ENCODE measurements around the gene ZFAND3.

ZFAND3 gene

DNA sequence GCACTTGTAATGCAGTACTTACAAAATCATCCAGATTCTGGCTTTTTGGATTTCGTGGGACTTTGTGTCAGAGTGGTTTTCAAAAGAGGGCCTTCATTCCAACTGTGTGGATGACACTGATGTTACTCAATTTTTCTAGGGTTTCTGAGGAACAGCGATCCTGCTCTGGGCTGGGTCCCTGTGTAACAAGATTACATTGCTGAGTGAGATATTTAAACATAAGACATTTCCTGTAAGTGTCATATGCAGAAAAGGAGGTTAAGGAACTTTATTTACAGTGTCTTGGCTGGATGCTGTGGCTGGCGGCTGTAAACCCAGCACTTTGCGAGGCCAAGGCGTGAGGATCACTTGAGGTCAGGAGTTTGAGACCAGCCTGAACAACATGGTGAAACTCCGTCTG lies 6.7 kb downstream of the ZFAND3 start:
- Histone ChIP-seq H3K36me3 (ENCODE audit: control insufficient read depth, insufficient read depth, low read length) (no peaks in the 10 kb centered on the region), H3K23ac (ENCODE audit: low read length) (no peak overlapping the region), H3K4me3 (ENCODE audit: low read length) (no peak overlapping the region), H4K8ac (ENCODE audit: low read depth, low read length) (no peak overlapping the region), H2BK5ac (ENCODE audit: low read length) (no peak overlapping the region), H2BK120ac (ENCODE audit: low read depth, low read length) (no peak overlapping the region), H2BK15ac (replicated peaks; ENCODE audit: low read depth) (no peak overlapping the region), H3K4me1 (ENCODE audit: control insufficient read depth, low read depth, low read length) (peaks cover 9% of the 10 kb centered on the region), H3K79me1 (ENCODE audit: low read length) (peaks cover 13% of the 10 kb centered on the region), H3K27ac (ENCODE audit: low read depth, low read length) (no peak overlapping the region), H3K9ac (ENCODE audit: low read length) (no peak overlapping the region), H3K4ac (ENCODE audit: low read depth, low read length) (no peak overlapping the region), H3K4me2 (ENCODE audit: low read length) (no peak overlapping the region), H4K5ac (ENCODE audit: low read length) (no peak overlapping the region), H2AK5ac (ENCODE audit: low read length) (no peak overlapping the region), H3K79me2 (ENCODE audit: control insufficient read depth, insufficient read depth, low read length) (peaks cover 67% of the 10 kb centered on the region), H3K18ac (ENCODE audit: low read length) (no peak overlapping the region), H3K27me3 (ENCODE audit: insufficient read depth, low read length, poor library complexity) (no peaks in the 10 kb centered on the region), H3K56ac (ENCODE audit: low read length) (no peak overlapping the region)
- WGBS (ENCODE audit: extremely low coverage, insufficient coverage, low lambda C conversion rate) = no CpG with 5 or more reads among the region's 6 CpGs
- DNase-seq = no peak

GRCh38 chr6:37826993-37827392 lies 7.5 kb downstream of the ZFAND3 start:
- Histone ChIP-seq H2BK5ac (ENCODE audit: low read length) (no peak overlapping the region), H3K27me3 (ENCODE audit: insufficient read depth, low read length, poor library complexity) (no peaks in the 10 kb centered on the region), H4K8ac (ENCODE audit: low read depth, low read length) (no peak overlapping the region), H3K4me1 (ENCODE audit: control insufficient read depth, low read depth, low read length) (peaks cover 6% of the 10 kb centered on the region), H3K18ac (ENCODE audit: low read length) (no peak overlapping the region), H3K4me3 (ENCODE audit: low read length) (no peak overlapping the region), H3K79me1 (ENCODE audit: low read length) (peaks cover 14% of the 10 kb centered on the region), H3K56ac (ENCODE audit: low read length) (no peak overlapping the region), H2AK5ac (ENCODE audit: low read length) (no peak overlapping the region), H3K23ac (ENCODE audit: low read length) (no peak overlapping the region), H3K36me3 (ENCODE audit: control insufficient read depth, insufficient read depth, low read length) (no peaks in the 10 kb centered on the region), H3K27ac (ENCODE audit: low read depth, low read length) (no peak overlapping the region), H3K4ac (ENCODE audit: low read depth, low read length) (no peak overlapping the region), H4K5ac (ENCODE audit: low read length) (no peak overlapping the region), H2BK120ac (ENCODE audit: low read depth, low read length) (no peak overlapping the region), H3K4me2 (ENCODE audit: low read length) (no peak overlapping the region), H3K79me2 (ENCODE audit: control insufficient read depth, insufficient read depth, low read length) (peaks cover 65% of the 10 kb centered on the region), H2BK15ac (replicated peaks; ENCODE audit: low read depth) (no peak overlapping the region), H3K9ac (ENCODE audit: low read length) (no peak overlapping the region)
- WGBS (ENCODE audit: extremely low coverage, insufficient coverage, low lambda C conversion rate) = no CpG with 5 or more reads among the region's 2 CpGs
- DNase-seq = no peak

GRCh38 chr6:37827603-37828265 lies 8.2 kb downstream of the ZFAND3 start:
- no peak overlapping the region for H4K8ac ChIP-seq (ENCODE audit: low read depth, low read length)
- H3K4me3 ChIP-seq (ENCODE audit: low read length) = no peak overlapping the region
- no peak overlapping the region for H2BK5ac ChIP-seq (ENCODE audit: low read length)
- H3K79me2 ChIP-seq (ENCODE audit: control insufficient read depth, insufficient read depth, low read length) = peaks cover 65% of the 10 kb centered on the region
- no peak overlapping the region for H2BK120ac ChIP-seq (ENCODE audit: low read depth, low read length)
- H3K79me1 ChIP-seq (ENCODE audit: low read length) = peaks cover 17% of the 10 kb centered on the region
- no CpG with 5 or more reads among the region's 4 CpGs for WGBS (ENCODE audit: extremely low coverage, insufficient coverage, low lambda C conversion rate)
- DNase-seq = no peak
- H3K36me3 ChIP-seq (ENCODE audit: control insufficient read depth, insufficient read depth, low read length) = no peaks in the 10 kb centered on the region
- no peak overlapping the region for H2AK5ac ChIP-seq (ENCODE audit: low read length)
- no peak overlapping the region for H3K4ac ChIP-seq (ENCODE audit: low read depth, low read length)
- H3K27me3 ChIP-seq (ENCODE audit: insufficient read depth, low read length, poor library complexity) = no peaks in the 10 kb centered on the region
- H3K23ac ChIP-seq (ENCODE audit: low read length) = no peak overlapping the region
- H3K56ac ChIP-seq (ENCODE audit: low read length) = no peak overlapping the region
- H2BK15ac ChIP-seq (replicated peaks; ENCODE audit: low read depth) = no peak overlapping the region
- no peak overlapping the region for H3K9ac ChIP-seq (ENCODE audit: low read length)
- peaks cover 6% of the 10 kb centered on the region for H3K4me1 ChIP-seq (ENCODE audit: control insufficient read depth, low read depth, low read length)
- H3K18ac ChIP-seq (ENCODE audit: low read length) = no peak overlapping the region
- no peak overlapping the region for H3K27ac ChIP-seq (ENCODE audit: low read depth, low read length)
- no peak overlapping the region for H3K4me2 ChIP-seq (ENCODE audit: low read length)
- H4K5ac ChIP-seq (ENCODE audit: low read length) = no peak overlapping the region

DNA sequence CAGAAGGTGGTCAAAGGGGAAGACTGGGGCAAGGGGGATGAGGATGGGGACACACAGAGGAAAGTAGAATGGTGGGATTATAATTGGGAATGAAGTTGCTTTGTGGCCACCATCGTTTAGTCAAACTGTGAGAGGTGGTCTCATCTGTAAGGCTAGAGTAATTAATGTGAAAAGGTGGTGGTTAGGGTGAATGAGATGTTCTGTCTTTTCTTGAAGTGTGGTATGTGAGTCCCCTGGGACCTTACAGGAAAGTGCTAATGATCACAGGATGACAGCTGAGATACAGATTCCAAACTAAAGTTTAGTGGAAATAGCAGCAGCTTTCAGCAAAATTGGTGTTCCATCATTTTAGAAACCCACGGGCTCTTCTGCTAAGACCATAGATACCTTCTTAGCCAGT lies 10.7 kb downstream of the ZFAND3 start:
- Histone ChIP-seq H3K4me3 (ENCODE audit: low read length) (no peak overlapping the region), H3K9ac (ENCODE audit: low read length) (no peak overlapping the region), H2BK15ac (replicated peaks; ENCODE audit: low read depth) (no peak overlapping the region), H3K56ac (ENCODE audit: low read length) (no peak overlapping the region), H3K4me2 (ENCODE audit: low read length) (no peak overlapping the region), H3K27ac (ENCODE audit: low read depth, low read length) (no peak overlapping the region), H3K18ac (ENCODE audit: low read length) (no peak overlapping the region), H3K23ac (ENCODE audit: low read length) (no peak overlapping the region), H4K8ac (ENCODE audit: low read depth, low read length) (no peak overlapping the region), H2BK120ac (ENCODE audit: low read depth, low read length) (no peak overlapping the region), H2BK5ac (ENCODE audit: low read length) (no peak overlapping the region), H4K5ac (ENCODE audit: low read length) (no peak overlapping the region), H3K4ac (ENCODE audit: low read depth, low read length) (no peak overlapping the region), H2AK5ac (ENCODE audit: low read length) (no peak overlapping the region), H3K4me1 (ENCODE audit: control insufficient read depth, low read depth, low read length) (peaks cover 3% of the 10 kb centered on the region), H3K79me2 (ENCODE audit: control insufficient read depth, insufficient read depth, low read length) (peaks cover 64% of the 10 kb centered on the region), H3K79me1 (ENCODE audit: low read length) (peaks cover 18% of the 10 kb centered on the region), H3K27me3 (ENCODE audit: insufficient read depth, low read length, poor library complexity) (no peaks in the 10 kb centered on the region), H3K36me3 (ENCODE audit: control insufficient read depth, insufficient read depth, low read length) (no peaks in the 10 kb centered on the region)
- no CpG with 5 or more reads among the region's 2 CpGs for WGBS (ENCODE audit: extremely low coverage, insufficient coverage, low lambda C conversion rate)
- peak; percentile 19 for DNase-seq

- no CpG with 5 or more reads among the region's 4 CpGs for WGBS (ENCODE audit: extremely low coverage, insufficient coverage, low lambda C conversion rate)
- peaks cover 64% of the 10 kb centered on the region for H3K79me2 ChIP-seq (ENCODE audit: control insufficient read depth, insufficient read depth, low read length)
- H3K23ac ChIP-seq (ENCODE audit: low read length) = no peak overlapping the region
- H4K8ac ChIP-seq (ENCODE audit: low read depth, low read length) = no peak overlapping the region
- H2BK15ac ChIP-seq (replicated peaks; ENCODE audit: low read depth) = no peak overlapping the region
- no peak overlapping the region for H2BK5ac ChIP-seq (ENCODE audit: low read length)
- DNase-seq = no peak
- no peak overlapping the region for H2BK120ac ChIP-seq (ENCODE audit: low read depth, low read length)
- H3K79me1 ChIP-seq (ENCODE audit: low read length) = peaks cover 24% of the 10 kb centered on the region
- no peak overlapping the region for H3K56ac ChIP-seq (ENCODE audit: low read length)
- H3K4ac ChIP-seq (ENCODE audit: low read depth, low read length) = no peak overlapping the region
- no peak overlapping the region for H3K18ac ChIP-seq (ENCODE audit: low read length)
- no peak overlapping the region for H4K5ac ChIP-seq (ENCODE audit: low read length)
- H3K4me1 ChIP-seq (ENCODE audit: control insufficient read depth, low read depth, low read length) = peaks cover 3% of the 10 kb centered on the region
- no peak overlapping the region for H3K27ac ChIP-seq (ENCODE audit: low read depth, low read length)
- H2AK5ac ChIP-seq (ENCODE audit: low read length) = no peak overlapping the region
- H3K27me3 ChIP-seq (ENCODE audit: insufficient read depth, low read length, poor library complexity) = no peaks in the 10 kb centered on the region
- H3K9ac ChIP-seq (ENCODE audit: low read length) = no peak overlapping the region
- H3K36me3 ChIP-seq (ENCODE audit: control insufficient read depth, insufficient read depth, low read length) = no peaks in the 10 kb centered on the region
- H3K4me2 ChIP-seq (ENCODE audit: low read length) = no peak overlapping the region
- no peak overlapping the region for H3K4me3 ChIP-seq (ENCODE audit: low read length)
Observed at GRCh38 chr6:37831457-37831856, 11.9 kb downstream of the ZFAND3 start.

DNA sequence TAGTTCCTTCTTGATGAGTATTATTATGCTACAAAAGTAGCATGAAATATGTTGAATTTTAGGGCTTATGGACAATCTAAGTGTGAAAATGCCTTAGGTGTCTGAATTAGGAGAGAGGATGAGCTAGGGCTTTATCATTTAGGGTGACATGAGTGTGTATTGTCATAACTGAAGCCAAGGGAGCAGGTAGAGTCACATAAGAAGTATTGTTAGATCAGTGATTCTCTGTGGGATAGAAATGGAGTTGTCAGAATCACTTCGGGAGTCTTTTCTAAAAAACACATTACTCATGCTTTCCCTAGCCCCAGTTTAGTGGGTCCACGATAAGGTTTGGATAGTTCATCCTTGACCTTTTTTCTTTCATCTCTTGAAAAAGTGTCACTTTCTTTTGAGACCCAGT lies 16.4 kb downstream of the ZFAND3 start:
- Histone ChIP-seq H3K56ac (ENCODE audit: low read length) (no peak overlapping the region), H3K79me2 (ENCODE audit: control insufficient read depth, insufficient read depth, low read length) (peaks cover 45% of the 10 kb centered on the region), H3K4ac (ENCODE audit: low read depth, low read length) (no peak overlapping the region), H2BK120ac (ENCODE audit: low read depth, low read length) (no peak overlapping the region), H4K5ac (ENCODE audit: low read length) (no peak overlapping the region), H2BK15ac (replicated peaks; ENCODE audit: low read depth) (no peak overlapping the region), H3K9ac (ENCODE audit: low read length) (no peak overlapping the region), H4K8ac (ENCODE audit: low read depth, low read length) (no peak overlapping the region), H2AK5ac (ENCODE audit: low read length) (no peak overlapping the region), H3K4me3 (ENCODE audit: low read length) (no peak overlapping the region), H3K27me3 (ENCODE audit: insufficient read depth, low read length, poor library complexity) (no peaks in the 10 kb centered on the region), H3K18ac (ENCODE audit: low read length) (no peak overlapping the region), H3K36me3 (ENCODE audit: control insufficient read depth, insufficient read depth, low read length) (no peaks in the 10 kb centered on the region), H2BK5ac (ENCODE audit: low read length) (no peak overlapping the region), H3K79me1 (ENCODE audit: low read length) (peaks cover 22% of the 10 kb centered on the region), H3K27ac (ENCODE audit: low read depth, low read length) (no peak overlapping the region), H3K4me1 (ENCODE audit: control insufficient read depth, low read depth, low read length) (no peaks in the 10 kb centered on the region), H3K4me2 (ENCODE audit: low read length) (no peak overlapping the region), H3K23ac (ENCODE audit: low read length) (peak overlapping the region; percentile 57)
- WGBS (ENCODE audit: extremely low coverage, insufficient coverage, low lambda C conversion rate) = no CpG with 5 or more reads among the region's 2 CpGs
- DNase-seq = no peak

Data from mesendoderm (in vitro differentiated cells).